Activated naive CD8-positive, alpha-beta T cell treated with anti-CD3 and anti-CD28 coated beads, Interleukin-2, amount 50 U/mL, for 24 hours (primary cell): Measurements from ENCODE around the gene PDE4D.

Source experiments
- ATAC-seq: fragments of 150-1000 bp; cut with Tn5 transposase; one replicate; pipeline ENCODE4 v1.10.0; 2021
- DNase-seq: peaks from one replicate; pipeline ENCODE4 v3.0.0; 2021
- H3K27ac Mint-ChIP-seq: one replicate; pipeline ENCODE4 v1.8.0; 2021; ENCODE audit warnings: mild to moderate bottlenecking, mixed read lengths
- H3K27me3 Mint-ChIP-seq: one replicate; pipeline ENCODE4 v1.8.0; 2021; ENCODE audit warnings: mixed read lengths
- H3K36me3 Mint-ChIP-seq: one replicate; pipeline ENCODE4 v1.8.0; 2021; ENCODE audit warnings: low read depth, mixed read lengths
- H3K4me1 Mint-ChIP-seq: one replicate; pipeline ENCODE4 v1.8.0; 2021; ENCODE audit warnings: mixed read lengths
- H3K4me3 Mint-ChIP-seq: one replicate; pipeline ENCODE4 v1.8.0; 2021; ENCODE audit warnings: mild to moderate bottlenecking, moderate library complexity, mixed read lengths
- H3K9me3 Mint-ChIP-seq: one replicate; pipeline ENCODE4 v1.8.0; 2021; ENCODE audit warnings: mixed read lengths

PDE4D gene

DNA sequence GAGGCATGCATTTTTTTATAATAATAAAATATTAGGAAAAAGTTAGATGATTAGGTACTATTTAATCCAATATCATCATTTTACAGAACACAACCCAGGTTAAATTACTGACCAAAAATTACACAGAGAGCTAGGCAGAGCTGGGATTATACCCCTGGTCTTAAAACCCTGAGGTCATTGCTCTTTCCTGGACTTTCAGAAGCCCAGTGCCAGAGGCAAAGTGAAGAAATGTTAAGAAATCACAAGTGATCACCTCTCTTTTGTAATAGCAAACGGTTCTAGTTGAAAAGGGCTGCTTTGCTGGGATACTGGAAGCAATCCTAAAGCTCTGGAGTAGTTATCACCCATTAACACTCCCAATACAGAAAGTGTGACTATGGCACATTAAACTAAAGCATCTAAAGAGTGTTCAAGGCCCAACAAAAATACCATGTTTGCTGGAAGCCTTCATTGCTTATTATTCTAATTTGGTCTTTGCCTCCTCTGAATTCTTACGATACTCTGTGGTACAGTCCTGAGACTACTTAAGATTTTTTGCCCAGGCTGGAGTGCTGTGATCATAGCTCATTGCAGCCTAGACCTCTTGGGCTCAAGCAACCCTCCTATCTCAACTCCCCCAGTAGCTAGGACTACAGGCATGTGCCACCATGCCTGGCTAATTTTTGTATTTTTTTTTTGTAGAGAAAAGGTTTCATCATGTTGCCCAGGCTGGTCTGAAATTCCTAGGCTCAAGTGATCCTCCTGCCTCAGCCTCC is 734.7 kb downstream of the PDE4D start:
- Mint-ChIP-seq H3K4me1 (peaks cover 19% of the 10 kb centered on the region), H3K27me3 (no peaks in the 10 kb centered on the region), H3K27ac (no peak overlapping the region), H3K4me3 (no peak overlapping the region), H3K9me3 (no peaks in the 10 kb centered on the region), H3K36me3 (no peaks in the 10 kb centered on the region)
- DNase-seq (no peak), ATAC-seq (no peak)

DNA sequence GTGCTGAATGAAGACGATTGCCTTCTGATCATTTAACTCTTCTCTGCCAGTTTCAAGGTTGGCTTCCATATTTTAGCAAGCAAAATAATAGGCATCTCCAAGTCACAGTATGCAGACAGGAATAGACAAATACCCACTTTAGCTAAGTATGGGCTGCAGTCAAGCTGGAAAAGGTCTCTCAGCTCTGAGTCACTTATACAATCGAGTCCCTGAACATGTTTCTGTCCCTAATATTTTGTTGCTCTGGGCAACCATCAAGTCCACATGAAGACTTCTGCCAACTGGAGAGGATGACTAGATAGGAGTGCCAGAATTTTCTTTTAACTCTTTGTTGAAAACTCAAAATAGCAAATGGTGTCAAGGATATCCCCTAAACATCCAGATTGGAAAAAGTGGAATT is 735.4 kb downstream of the PDE4D start:
- no peaks in the 10 kb centered on the region for H3K36me3 Mint-ChIP-seq
- peak; percentile 83 for ATAC-seq
- H3K4me3 Mint-ChIP-seq: no peak overlapping the region
- no peak for DNase-seq
- H3K4me1 Mint-ChIP-seq: peaks cover 17% of the 10 kb centered on the region
- H3K27me3 Mint-ChIP-seq: no peaks in the 10 kb centered on the region
- H3K9me3 Mint-ChIP-seq: no peaks in the 10 kb centered on the region
- peak overlapping the region; percentile 43 for H3K27ac Mint-ChIP-seq

DNA sequence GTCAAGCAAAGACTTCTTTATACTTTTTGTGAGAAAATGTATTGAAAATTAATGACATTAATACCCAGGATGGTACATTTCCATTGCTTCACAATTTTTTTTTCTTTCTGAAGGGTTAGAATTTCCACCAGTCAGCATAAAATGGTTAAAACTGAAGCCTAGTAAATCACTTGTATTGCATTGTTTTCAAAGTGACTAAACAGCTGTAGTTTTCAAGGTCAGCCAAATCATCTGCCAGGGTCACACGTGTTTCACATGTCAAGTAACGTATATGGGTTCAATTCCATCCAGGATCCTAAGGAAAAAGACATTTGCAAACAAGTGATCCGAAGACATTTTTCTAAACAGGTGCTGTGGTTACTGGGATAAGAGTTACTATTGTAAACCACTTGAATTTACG is 736.5 kb downstream of the PDE4D start:
- Mint-ChIP-seq H3K27me3 (no peaks in the 10 kb centered on the region), H3K27ac (no peak overlapping the region), H3K9me3 (no peaks in the 10 kb centered on the region), H3K36me3 (no peaks in the 10 kb centered on the region), H3K4me1 (peaks cover 15% of the 10 kb centered on the region), H3K4me3 (no peak overlapping the region)
- ATAC-seq (no peak), DNase-seq (no peak)

DNA sequence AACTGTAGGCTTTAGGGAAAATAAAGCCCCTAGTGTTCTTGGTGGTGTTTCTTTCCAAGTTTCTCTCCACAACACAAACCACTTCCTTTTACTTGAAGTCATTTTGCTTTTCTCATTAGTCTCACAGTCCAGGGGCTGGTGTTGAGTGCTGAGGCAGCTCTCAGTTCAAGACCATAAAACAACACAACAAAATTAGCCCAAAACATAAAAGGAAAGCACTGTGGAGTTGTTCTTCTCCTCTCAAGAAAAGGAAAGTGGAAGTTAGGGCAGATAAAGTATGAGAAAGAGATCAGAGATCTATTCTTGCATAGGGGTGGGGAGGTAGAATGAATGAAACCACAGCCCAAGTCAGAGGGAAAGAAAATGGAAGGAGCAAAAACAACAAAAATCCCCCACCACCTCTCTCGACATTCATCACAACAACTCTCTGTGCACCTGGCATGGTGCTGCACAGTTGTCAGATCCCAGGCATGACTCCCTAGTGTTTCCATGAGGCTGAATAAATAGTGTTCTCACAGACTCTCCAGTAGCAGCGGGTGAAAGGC is 740.8 kb downstream of the PDE4D start:
- Mint-ChIP-seq H3K36me3 (no peaks in the 10 kb centered on the region), H3K4me1 (no peaks in the 10 kb centered on the region), H3K9me3 (no peaks in the 10 kb centered on the region), H3K27me3 (no peaks in the 10 kb centered on the region), H3K4me3 (peak overlapping the region; percentile 34), H3K27ac (peak overlapping the region; percentile 67)
- ATAC-seq (peak; percentile 58), DNase-seq (no peak)

DNA sequence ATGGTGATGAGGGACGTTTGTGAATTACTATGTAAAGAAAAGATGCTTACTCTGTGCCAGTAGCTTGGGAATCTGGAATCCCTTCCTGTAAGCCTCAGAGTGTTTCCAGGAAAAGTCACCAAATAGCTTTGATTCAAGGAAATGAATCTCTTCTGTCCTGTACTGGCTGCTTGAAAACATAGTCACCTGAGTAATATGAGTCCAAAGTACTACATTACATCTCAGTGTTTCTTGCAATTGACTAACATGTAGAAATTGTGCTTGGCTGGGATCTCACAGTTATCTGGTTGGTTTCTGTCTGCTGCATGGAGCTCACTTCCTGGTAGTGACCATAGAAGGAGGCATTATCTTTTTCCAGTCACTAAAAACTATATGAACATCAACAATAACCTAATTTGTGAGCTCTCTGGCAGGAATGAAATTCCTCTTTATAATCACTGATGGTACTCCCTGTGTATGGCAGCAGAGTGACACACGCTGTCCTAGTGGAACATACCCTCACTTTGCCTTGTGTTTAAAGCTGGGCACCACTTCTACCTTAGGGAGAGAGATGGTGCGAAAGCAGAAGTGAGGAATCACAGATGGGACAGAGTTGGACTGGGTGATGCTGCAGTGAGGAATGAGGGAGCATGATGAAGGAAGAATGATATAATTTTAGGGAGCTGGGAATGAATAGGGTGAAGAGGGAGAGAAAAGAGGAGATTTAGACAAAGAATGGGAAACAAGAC is 742.2 kb downstream of the PDE4D start:
- no peaks in the 10 kb centered on the region for H3K36me3 Mint-ChIP-seq
- ATAC-seq (no peak), DNase-seq (no peak)
- no peaks in the 10 kb centered on the region for H3K4me1 Mint-ChIP-seq
- H3K27me3 Mint-ChIP-seq: no peaks in the 10 kb centered on the region
- H3K9me3 Mint-ChIP-seq: no peaks in the 10 kb centered on the region
- no peak overlapping the region for H3K27ac Mint-ChIP-seq
- H3K4me3 Mint-ChIP-seq: no peak overlapping the region

DNA sequence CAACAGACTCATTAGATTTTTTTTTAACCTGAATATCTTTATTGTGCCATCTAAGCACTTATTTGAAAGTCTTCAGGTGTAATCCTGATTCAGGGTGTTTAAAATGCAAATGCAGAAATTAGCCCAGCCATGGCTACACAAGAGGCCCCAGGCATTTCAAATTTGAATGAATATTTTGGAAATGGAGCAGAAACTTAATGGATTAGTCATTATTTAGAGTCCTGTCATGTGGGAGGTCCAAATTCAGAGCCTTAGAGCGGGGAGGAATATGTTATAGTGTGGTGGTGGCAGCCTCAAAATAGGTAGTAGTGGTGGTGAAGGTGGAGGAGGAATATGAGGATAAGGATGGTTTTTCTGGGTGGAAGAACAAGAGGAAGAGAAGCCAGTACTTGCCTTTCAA is 743.7 kb downstream of the PDE4D start:
- no peaks in the 10 kb centered on the region for H3K27me3 Mint-ChIP-seq

DNA sequence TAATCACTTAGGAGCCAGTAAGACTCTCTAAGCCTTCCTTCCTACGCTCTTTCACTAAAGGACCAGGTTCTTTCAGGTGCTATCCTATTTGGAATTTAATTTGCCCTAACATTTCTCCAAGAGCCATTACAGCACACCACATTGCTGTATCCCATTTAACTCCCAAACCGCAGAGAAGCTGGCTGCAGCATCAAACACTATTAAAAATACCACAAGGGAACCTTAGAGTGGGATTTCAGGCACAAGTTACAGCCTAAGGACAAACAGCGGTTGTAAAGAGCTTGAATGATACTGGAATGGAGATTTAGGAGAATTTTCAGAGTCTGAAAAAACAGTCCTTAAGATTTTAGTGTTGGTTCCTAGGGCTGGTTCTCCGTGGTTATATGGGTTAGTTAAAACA is 744.3 kb downstream of the PDE4D start:
- ATAC-seq: no peak
- H3K4me1 Mint-ChIP-seq: peaks cover under 1% of the 10 kb centered on the region
- H3K27me3 Mint-ChIP-seq: no peaks in the 10 kb centered on the region
- no peak overlapping the region for H3K4me3 Mint-ChIP-seq
- H3K9me3 Mint-ChIP-seq: no peaks in the 10 kb centered on the region
- DNase-seq: no peak
- no peak overlapping the region for H3K27ac Mint-ChIP-seq
- no peaks in the 10 kb centered on the region for H3K36me3 Mint-ChIP-seq

More for the DNA sequence above, 743.7 kb downstream of the PDE4D start:
- no peaks in the 10 kb centered on the region for H3K9me3 Mint-ChIP-seq
- H3K27ac Mint-ChIP-seq: no peak overlapping the region
- no peak overlapping the region for H3K4me3 Mint-ChIP-seq
- no peak for DNase-seq
- H3K4me1 Mint-ChIP-seq: no peaks in the 10 kb centered on the region
- H3K36me3 Mint-ChIP-seq: no peaks in the 10 kb centered on the region
- ATAC-seq: no peak

DNA sequence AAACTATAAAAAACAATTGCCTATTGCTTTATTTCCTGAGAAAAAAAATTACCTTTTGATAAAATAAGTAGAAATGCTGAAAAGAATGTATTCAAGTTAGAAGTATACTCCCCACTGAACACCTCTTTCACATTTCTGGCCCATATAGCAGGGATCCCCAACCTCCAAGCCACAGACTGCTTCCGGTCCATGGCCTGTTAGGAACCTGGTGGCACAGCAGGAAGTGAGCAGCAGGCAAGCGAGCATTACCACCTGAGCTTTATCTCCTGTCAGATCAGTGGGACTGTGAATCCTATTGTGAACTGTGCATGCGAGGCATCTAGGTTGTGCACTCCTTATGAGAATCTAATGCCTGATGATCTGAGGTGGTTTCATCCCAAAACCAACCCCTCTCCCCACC is 746.8 kb downstream of the PDE4D start:
- ATAC-seq (no peak), DNase-seq (no peak)

DNA sequence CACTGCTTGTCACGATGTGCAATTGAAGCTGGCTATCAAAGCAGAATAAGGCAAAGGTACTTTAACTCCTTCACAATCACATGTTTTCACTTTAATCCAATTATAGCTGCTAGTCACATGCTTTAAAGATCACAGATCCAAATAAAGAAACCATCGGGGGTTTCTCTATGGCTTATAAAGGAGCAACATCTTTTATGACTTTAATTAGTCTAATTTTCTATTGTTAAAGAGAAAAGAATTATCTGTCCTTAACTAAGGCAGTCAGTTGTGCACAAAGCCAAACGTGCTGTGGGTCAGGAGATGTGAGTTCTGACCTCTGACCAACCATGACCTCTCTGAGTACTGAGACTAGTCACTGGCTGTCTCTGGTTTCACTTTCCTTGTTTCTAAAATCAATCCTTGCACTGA is 749.6 kb downstream of the PDE4D start:
- Mint-ChIP-seq H3K27me3 (no peaks in the 10 kb centered on the region), H3K36me3 (no peaks in the 10 kb centered on the region), H3K4me3 (no peak overlapping the region), H3K27ac (no peak overlapping the region), H3K9me3 (no peaks in the 10 kb centered on the region), H3K4me1 (peaks cover 2% of the 10 kb centered on the region)
- no peak for DNase-seq
- peak; percentile 69 for ATAC-seq

More for the DNA sequence above, 746.8 kb downstream of the PDE4D start:
- H3K4me3 Mint-ChIP-seq: no peak overlapping the region
- no peaks in the 10 kb centered on the region for H3K36me3 Mint-ChIP-seq
- peaks cover 2% of the 10 kb centered on the region for H3K4me1 Mint-ChIP-seq
- H3K27me3 Mint-ChIP-seq: no peaks in the 10 kb centered on the region
- no peaks in the 10 kb centered on the region for H3K9me3 Mint-ChIP-seq
- H3K27ac Mint-ChIP-seq: no peak overlapping the region

DNA sequence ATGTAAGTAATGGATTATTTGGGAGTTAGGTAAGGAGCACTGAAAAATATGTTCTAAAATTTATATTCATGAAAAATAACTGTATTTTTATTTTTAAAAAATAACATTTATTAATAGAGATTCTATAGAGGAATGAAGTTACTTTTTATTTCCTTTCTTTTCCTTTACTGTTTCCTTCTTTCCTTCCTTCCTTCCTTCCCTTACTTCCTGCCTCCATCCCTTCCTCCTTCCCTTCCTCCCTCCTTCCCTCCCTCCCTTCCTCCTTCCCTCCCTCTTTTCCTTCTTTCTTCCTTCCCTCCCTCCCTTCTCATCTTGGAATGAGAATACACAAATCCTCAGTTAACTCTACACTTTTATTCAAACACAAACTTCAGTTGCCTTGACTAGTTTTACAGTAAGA is 750.6 kb downstream of the PDE4D start:
- ATAC-seq (no peak), DNase-seq (no peak)
- no peaks in the 10 kb centered on the region for H3K27me3 Mint-ChIP-seq
- H3K4me1 Mint-ChIP-seq: peaks cover 2% of the 10 kb centered on the region
- H3K9me3 Mint-ChIP-seq: no peaks in the 10 kb centered on the region
- H3K27ac Mint-ChIP-seq: no peak overlapping the region
- no peaks in the 10 kb centered on the region for H3K36me3 Mint-ChIP-seq
- no peak overlapping the region for H3K4me3 Mint-ChIP-seq

DNA sequence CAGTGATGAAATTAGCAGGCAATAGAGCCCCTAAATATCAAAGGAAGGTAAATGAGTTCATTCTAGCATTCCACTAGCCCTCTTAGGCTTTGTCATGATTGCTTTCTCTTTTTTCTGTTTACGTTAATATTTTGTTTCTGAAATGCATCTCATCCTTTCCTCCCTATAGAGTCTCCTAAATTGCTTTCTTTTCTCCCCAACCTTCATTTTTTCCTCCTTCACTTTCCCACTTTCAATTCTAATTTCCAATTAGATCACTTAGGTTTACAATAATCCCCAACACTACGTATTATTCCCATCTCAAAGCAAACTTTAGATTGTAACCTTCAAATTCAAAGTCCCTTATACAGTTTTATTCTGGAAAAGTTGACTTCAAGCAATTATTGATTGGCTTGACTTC is 751.4 kb downstream of the PDE4D start:
- no peaks in the 10 kb centered on the region for H3K36me3 Mint-ChIP-seq
- DNase-seq: no peak
- H3K4me3 Mint-ChIP-seq: no peak overlapping the region
- no peak overlapping the region for H3K27ac Mint-ChIP-seq
- H3K27me3 Mint-ChIP-seq: no peaks in the 10 kb centered on the region
- no peak for ATAC-seq
- H3K4me1 Mint-ChIP-seq: peaks cover 2% of the 10 kb centered on the region
- no peaks in the 10 kb centered on the region for H3K9me3 Mint-ChIP-seq

DNA sequence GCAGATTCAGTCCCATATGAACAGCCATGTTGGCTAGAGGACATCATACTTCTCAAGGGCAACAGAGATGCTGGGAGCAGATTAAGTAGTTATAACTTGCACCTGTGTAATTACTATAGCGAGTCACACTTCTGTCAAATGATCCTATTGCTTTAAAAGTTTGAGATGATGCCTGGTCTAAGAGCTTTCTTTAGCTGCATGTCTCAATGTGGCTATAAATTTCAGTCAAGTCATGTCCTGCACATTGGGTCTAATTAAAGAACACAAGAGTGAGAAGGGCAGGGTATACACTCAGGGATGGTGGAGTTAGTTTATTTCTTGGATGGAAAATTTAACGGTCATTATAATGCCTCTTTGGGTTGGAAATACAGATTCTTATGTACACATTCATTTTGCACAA is 753.4 kb downstream of the PDE4D start:
- Mint-ChIP-seq H3K27ac (no peak overlapping the region), H3K36me3 (no peaks in the 10 kb centered on the region), H3K4me1 (peaks cover 2% of the 10 kb centered on the region), H3K27me3 (no peaks in the 10 kb centered on the region), H3K9me3 (no peaks in the 10 kb centered on the region), H3K4me3 (no peak overlapping the region)
- no peak for DNase-seq
- no peak for ATAC-seq

DNA sequence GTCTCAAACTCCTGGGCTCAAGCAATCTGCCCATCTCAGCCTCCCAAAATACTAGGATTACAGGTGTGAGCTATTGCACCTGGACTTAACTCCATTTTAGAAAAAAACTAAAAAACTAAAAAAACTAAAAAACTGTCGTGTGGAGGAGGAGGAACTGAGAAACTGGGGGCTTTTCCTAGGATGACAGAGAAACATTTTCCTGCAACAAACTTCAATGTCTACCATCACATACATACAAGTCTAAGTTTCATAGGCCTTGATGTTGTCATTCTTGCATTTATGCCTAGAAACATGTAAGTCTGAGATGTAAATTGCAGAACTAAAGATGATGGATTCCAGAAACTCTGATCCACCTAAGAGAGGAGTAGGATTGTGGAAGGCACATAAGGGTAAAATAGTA is 753.8 kb downstream of the PDE4D start:
- Mint-ChIP-seq H3K9me3 (no peaks in the 10 kb centered on the region), H3K27me3 (no peaks in the 10 kb centered on the region), H3K4me1 (peaks cover 4% of the 10 kb centered on the region), H3K4me3 (no peak overlapping the region), H3K27ac (no peak overlapping the region), H3K36me3 (no peaks in the 10 kb centered on the region)
- DNase-seq: no peak
- no peak for ATAC-seq

DNA sequence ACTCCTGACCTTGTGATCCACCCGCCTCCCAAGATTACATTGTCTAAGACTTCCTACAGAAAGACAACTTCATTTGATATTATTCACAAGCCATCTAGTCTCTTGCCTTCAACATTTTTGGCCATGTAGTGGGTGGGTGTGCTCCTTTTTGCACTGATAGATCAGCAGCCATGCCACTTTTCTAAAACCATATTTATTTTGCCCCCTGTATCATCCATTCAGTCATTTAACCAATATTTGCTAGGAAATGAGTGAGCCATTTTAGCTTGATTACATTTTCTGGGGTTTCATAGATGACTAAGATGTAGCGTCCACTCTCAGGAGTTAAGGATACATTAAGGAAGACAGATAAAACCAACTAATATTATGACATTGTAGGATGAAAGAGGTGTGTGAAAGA is 755.0 kb downstream of the PDE4D start:
- H3K4me1 Mint-ChIP-seq: peaks cover 10% of the 10 kb centered on the region
- H3K4me3 Mint-ChIP-seq: no peak overlapping the region
- ATAC-seq (no peak), DNase-seq (no peak)
- H3K27ac Mint-ChIP-seq: no peak overlapping the region
- H3K9me3 Mint-ChIP-seq: no peaks in the 10 kb centered on the region
- H3K36me3 Mint-ChIP-seq: no peaks in the 10 kb centered on the region
- H3K27me3 Mint-ChIP-seq: no peaks in the 10 kb centered on the region

DNA sequence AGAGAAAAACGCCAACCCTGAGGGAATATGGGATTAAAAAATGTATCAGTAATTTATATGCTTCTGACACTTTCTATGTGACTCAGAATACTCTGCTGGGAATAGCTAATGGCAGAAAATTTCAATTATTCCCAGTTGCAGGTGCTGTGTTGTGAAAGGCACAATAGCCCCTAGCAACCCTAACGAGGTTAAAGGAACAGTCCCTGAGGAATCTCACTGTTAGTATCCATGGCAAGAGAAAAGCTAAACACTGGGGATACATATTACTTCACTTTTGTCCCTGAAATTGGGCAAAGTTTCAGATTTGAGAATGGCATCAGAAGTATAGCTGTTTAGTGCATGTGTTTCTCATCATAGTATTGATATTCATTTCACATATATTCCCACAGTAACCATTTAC is 755.7 kb downstream of the PDE4D start:
- no peaks in the 10 kb centered on the region for H3K36me3 Mint-ChIP-seq
- no peak for DNase-seq
- no peak for ATAC-seq
- no peaks in the 10 kb centered on the region for H3K27me3 Mint-ChIP-seq
- no peak overlapping the region for H3K27ac Mint-ChIP-seq
- no peaks in the 10 kb centered on the region for H3K9me3 Mint-ChIP-seq
- H3K4me3 Mint-ChIP-seq: no peak overlapping the region
- peaks cover 16% of the 10 kb centered on the region for H3K4me1 Mint-ChIP-seq
